GM20431 (cell line): Measurements from ENCODE around the gene TRPM3.

Experiments
- in situ Hi-C: fragments of 300-500 bp; cut with MseI, MboI; formaldehyde crosslinking; loops from one replicate; pipeline ENCODE4 v1.15.0; 2020; ENCODE audit warnings: low sequenced_read_pairs; ENCODE audit not compliant: unreplicated experiment

Gene TRPM3

GRCh38 chr9:70917277-70917676 is 204.1 kb downstream of the TRPM3 start:
- in situ Hi-C loops, result no loop called here

- in situ Hi-C loops, result no loop called here
Observed at GRCh38 chr9:70911791-70912190, 209.6 kb downstream of the TRPM3 start.

- in situ Hi-C loops, result no loop called here
Observed at GRCh38 chr9:70910598-70910997, 210.8 kb downstream of the TRPM3 start.

GRCh38 chr9:70902692-70903131 is 218.7 kb downstream of the TRPM3 start:
- in situ Hi-C loops, result no loop called here

GRCh38 chr9:70902171-70902570 is 219.2 kb downstream of the TRPM3 start:
- in situ Hi-C loops, result no loop called here

- in situ Hi-C loops, result no loop called here
Observed at GRCh38 chr9:70901746-70902145, 219.7 kb downstream of the TRPM3 start.

- in situ Hi-C loops, result no loop called here
Observed at GRCh38 chr9:70901013-70901412, 220.4 kb downstream of the TRPM3 start.

GRCh38 chr9:70893580-70894122 is 227.8 kb downstream of the TRPM3 start:
- in situ Hi-C loops, result no loop called here

GRCh38 chr9:70888471-70888870 is 232.9 kb downstream of the TRPM3 start:
- in situ Hi-C loops, result no loop called here

- in situ Hi-C loops, result no loop called here
Observed at GRCh38 chr9:70887826-70888225, 233.6 kb downstream of the TRPM3 start.

GRCh38 chr9:70883963-70884793 is 237.2 kb downstream of the TRPM3 start:
- in situ Hi-C loops, result no loop called here

- in situ Hi-C loops, result no loop called here
Observed at GRCh38 chr9:70883056-70883455, 238.4 kb downstream of the TRPM3 start.

- in situ Hi-C loops, result no loop called here
Observed at GRCh38 chr9:70881333-70881732, 240.1 kb downstream of the TRPM3 start.

GRCh38 chr9:70880535-70880934 is 240.9 kb downstream of the TRPM3 start:
- in situ Hi-C loops, result no loop called here

GRCh38 chr9:70878576-70878975 is 242.8 kb downstream of the TRPM3 start:
- in situ Hi-C loops, result no loop called here

GRCh38 chr9:70874451-70874850 is 247.0 kb downstream of the TRPM3 start:
- in situ Hi-C loops, result no loop called here

GRCh38 chr9:70873506-70873905 is 247.9 kb downstream of the TRPM3 start:
- in situ Hi-C loops, result no loop called here

- in situ Hi-C loops, result no loop called here
Observed at GRCh38 chr9:70868661-70869652, 252.5 kb downstream of the TRPM3 start.

GRCh38 chr9:70868041-70868440 is 253.4 kb downstream of the TRPM3 start:
- in situ Hi-C loops, result no loop called here

- in situ Hi-C loops, result no loop called here
Observed at GRCh38 chr9:70865471-70865870, 255.9 kb downstream of the TRPM3 start.

GRCh38 chr9:70861797-70862196 is 259.6 kb downstream of the TRPM3 start:
- in situ Hi-C loops, result no loop called here
